GM21737 (cell line): Measurements from ENCODE around the gene CUTC.

Experiments used
- ATAC-seq: cut with Tn5 transposase; IDR thresholded peaks from one replicate; pipeline ENCODE4 v1.9.1; 2021; ENCODE audit warnings: mild to moderate bottlenecking, moderate library complexity; ENCODE audit not compliant: unreplicated experiment

Gene CUTC

GRCh38 chr10:99781734-99782429 lies 49.8 kb downstream of the CUTC start:
- ATAC-seq: no peak

GRCh38 chr10:99782447-99783286 lies 50.6 kb downstream of the CUTC start, which contains the start of gene ABCC2:
ABCC2 (plus strand) TSS chr10:99782640; CDS start chr10:99782845, 205 bp downstream.
- ATAC-seq: no peak

GRCh38 chr10:99784016-99784726 lies 52.1 kb downstream of the CUTC start:
- no peak for ATAC-seq

- ATAC-seq: no peak
Observed at GRCh38 chr10:99784727-99785441, 52.9 kb downstream of the CUTC start.

GRCh38 chr10:99785646-99786045 lies 53.6 kb downstream of the CUTC start:
- no peak for ATAC-seq

- no peak for ATAC-seq
Observed at GRCh38 chr10:99787311-99787710, 55.3 kb downstream of the CUTC start.

- ATAC-seq: no peak
Observed at GRCh38 chr10:99787782-99788445, 55.9 kb downstream of the CUTC start.

DNA sequence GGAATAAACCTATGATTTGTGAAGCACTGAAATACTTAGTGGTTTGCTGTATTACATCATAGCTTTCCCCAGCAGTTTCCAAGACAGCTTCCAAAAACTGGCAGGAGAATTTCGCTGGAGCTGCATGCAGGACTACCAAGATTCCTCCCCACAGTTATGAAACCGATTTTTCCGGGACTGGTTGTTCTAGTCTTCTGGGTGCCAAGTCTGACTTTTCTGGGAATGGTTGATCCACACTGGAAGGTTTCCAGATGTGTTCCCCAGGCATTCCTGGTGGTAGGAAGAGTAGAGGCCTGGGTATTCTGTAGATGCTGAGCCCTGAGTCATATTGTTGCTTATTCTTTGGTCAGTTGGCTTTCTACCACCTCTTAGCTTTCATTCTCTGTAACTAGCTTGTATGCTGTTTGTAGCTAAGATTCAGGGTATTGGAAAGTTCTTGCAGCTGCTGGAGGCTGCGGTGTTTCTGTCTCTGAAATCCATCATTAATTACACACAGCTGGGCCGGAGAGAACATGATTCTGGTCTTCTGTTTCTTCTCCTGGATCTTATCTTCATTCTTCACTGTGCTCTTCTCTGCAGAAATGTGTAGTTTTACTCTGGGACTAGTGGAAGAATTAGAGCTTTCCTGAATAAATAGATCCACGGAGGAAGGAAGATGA lies 56.7 kb downstream of the CUTC start:
- ATAC-seq: no peak

- no peak for ATAC-seq
Observed at GRCh38 chr10:99791831-99792230, 59.8 kb downstream of the CUTC start.

GRCh38 chr10:99793819-99794218 lies 61.8 kb downstream of the CUTC start:
- ATAC-seq: no peak

DNA sequence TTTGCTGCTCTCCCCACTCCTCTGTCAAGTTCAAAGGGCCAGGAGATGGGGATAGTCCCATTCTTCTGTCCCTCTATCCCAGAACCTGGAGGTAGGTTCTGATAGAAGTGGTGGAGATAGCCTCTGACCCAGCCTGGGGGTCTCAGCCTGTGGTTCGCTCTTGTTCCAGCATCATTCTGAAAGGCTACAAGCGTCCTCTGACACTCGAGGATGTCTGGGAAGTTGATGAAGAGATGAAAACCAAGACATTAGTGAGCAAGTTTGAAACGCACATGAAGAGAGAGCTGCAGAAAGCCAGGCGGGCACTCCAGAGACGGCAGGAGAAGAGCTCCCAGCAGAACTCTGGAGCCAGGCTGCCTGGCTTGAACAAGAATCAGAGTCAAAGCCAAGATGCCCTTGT lies 64.9 kb downstream of the CUTC start:
- no peak for ATAC-seq

DNA sequence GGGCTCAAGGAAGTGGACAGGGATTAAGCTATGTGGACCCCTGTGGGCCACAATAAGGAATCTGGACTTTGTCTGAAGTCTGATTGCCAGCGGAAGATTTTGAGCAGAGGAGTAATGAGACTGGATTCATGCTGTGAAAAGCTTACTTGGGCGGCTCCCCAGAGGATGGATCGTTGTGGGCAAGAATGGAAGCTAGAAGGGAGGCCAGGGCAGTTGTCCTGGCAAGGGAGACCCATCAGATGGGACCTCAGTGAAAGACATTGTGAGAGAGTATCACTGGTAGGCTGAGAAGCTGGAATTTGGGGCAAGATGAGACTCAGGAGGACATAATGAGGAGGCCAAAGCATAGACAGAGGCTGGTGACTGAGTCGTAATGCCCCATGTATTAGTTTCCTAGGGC lies 66.0 kb downstream of the CUTC start:
- ATAC-seq: no peak

GRCh38 chr10:99798920-99799319 lies 66.9 kb downstream of the CUTC start:
- ATAC-seq: no peak

DNA sequence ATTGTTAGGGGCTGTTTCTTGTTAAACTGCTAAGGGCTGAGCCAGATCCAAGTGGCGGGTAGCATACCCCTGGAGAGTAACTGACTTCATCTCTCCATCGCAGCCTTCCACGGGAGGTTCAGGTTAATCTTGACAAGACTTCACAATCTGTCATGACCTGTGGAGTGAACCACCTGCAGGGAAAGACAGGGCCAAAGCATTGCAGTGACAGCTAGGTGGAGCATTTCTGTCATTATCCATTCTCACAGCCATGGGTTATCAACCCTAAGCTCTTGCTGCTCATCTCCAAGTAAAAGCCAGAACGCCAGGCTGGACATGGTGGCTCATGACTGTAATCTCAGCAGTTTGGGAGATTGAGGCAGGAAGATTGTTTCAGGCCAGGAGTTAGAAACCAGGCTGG lies 67.6 kb downstream of the CUTC start:
- no peak for ATAC-seq

- ATAC-seq: no peak
Observed at GRCh38 chr10:99804471-99804870, 72.4 kb downstream of the CUTC start.

DNA sequence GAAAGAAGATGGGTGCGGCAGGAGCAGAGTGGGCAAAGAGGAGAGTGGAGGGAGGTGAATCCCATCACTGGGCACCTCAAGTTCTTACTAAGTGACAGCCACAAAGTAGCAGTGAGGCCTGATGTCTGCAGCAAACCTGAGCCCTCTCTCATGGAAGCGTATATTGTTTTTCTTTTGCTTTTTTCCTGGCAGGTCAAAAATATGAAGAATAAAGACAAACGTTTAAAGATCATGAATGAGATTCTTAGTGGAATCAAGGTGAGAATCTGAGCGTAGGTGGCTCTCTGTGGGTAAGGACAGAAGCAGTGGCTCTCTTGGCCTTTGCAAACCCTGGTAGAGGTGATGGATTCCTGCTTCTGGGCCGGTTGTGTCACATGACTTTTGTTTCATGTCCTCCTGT lies 73.2 kb downstream of the CUTC start:
- no peak for ATAC-seq
